ENCODE data around the gene ARHGAP22.

GRCh38 chr10:48431871-48432270, 173.0 kb downstream of the ARHGAP22 start:
- TF ChIP-seq CTCF (IDR thresholded peaks at IDR 0.05) (no peak), POLR2AphosphoS5 (IDR thresholded peaks at IDR 0.05) (no peak)
